Measurements from ENCODE around the gene ZNF516.

ZNF516 gene

DNA sequence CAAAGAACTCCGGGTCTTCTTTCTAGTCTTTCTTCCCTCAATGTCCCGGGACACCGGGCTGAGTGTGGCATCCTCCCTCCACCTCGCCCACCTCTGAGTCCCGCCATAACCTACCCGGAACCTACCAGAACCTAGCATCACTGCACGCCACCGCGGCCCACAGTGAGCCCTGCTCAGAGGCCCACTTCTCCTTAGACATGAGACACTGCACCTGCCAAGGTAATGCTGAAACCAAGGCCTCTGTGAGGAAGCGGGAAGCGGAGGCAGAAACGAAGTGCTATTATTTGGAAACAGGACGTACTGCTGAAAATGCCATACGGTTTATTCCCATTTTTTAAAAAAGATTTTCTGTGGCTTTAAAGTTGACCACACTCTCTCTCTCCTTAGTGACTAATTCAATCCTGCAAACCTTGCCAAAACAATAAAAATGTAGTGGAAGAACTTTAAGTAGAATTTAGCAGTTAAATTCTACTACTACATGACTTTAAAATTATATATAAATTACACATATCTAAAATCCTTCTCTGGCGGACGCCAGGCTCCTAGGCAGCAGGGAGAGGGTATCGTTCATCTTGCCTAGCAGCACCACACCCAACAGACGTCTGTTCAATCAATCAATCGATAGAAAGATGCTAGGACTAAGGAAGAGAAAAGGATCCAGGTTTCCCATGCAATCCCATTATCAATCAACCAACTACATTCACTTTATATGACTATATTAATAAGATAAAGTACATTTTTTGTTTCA lies 82.0 kb downstream of the ZNF516 start:
- ChIA-PET CTCF (no interaction called here), POLR2A (no interaction called here)
- TF ChIP-seq ZNF664 (tag by site-specific recombination; IDR thresholded peaks at IDR 0.05) = no peak
- TF ChIP-seq ZNF354C (tag by site-specific recombination; IDR thresholded peaks at IDR 0.05; ENCODE audit: borderline replicate concordance, low read depth) = no peak
- TF ChIP-seq ZNF157 (tag by site-specific recombination; IDR thresholded peaks at IDR 0.05) = no peak
- TF ChIP-seq GLIS2 (tag by site-specific recombination; IDR thresholded peaks at IDR 0.05) = no peak
- TF ChIP-seq, protein P1, sequence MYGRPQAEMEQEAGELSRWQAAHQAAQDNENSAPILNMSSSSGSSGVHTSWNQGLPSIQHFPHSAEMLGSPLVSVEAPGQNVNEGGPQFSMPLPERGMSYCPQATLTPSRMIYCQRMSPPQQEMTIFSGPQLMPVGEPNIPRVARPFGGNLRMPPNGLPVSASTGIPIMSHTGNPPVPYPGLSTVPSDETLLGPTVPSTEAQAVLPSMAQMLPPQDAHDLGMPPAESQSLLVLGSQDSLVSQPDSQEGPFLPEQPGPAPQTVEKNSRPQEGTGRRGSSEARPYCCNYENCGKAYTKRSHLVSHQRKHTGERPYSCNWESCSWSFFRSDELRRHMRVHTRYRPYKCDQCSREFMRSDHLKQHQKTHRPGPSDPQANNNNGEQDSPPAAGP (tag by site-specific recombination; IDR thresholded peaks at IDR 0.05) = no peak
- TF ChIP-seq ZNF830 (tag by site-specific recombination; IDR thresholded peaks at IDR 0.05; ENCODE audit: low read depth) = no peak
- TF ChIP-seq ZNF366 (tag by site-specific recombination; conservative IDR thresholded peaks at IDR 0.05) = no peak
- no peak for TF ChIP-seq ZNF138 (tag by site-specific recombination; IDR thresholded peaks at IDR 0.05; ENCODE audit: borderline replicate concordance)
- no peak for TF ChIP-seq ZNF214 (tag by site-specific recombination; IDR thresholded peaks at IDR 0.05; ENCODE audit: borderline replicate concordance)
- no peak for TF ChIP-seq ZNF530 (tag by site-specific recombination; IDR thresholded peaks at IDR 0.05; ENCODE audit: low read depth)
- no peak for TF ChIP-seq ZNF843 (tag by site-specific recombination; IDR thresholded peaks at IDR 0.05)
- no peak for TF ChIP-seq ZNF155 (tag by site-specific recombination; IDR thresholded peaks at IDR 0.05)
- no peak for TF ChIP-seq ZBTB20 (tag by site-specific recombination; IDR thresholded peaks at IDR 0.05)
- no peak for TF ChIP-seq ZNF621 (tag by site-specific recombination; IDR thresholded peaks at IDR 0.05)
- TF ChIP-seq ZNF777 (tag by site-specific recombination; IDR thresholded peaks at IDR 0.05; ENCODE audit: borderline replicate concordance) = no peak
- TF ChIP-seq ZNF248 (tag by site-specific recombination; IDR thresholded peaks at IDR 0.05) = no peak
- TF ChIP-seq ZSCAN23 (tag by site-specific recombination; IDR thresholded peaks at IDR 0.05) = no peak
- TF ChIP-seq ZSCAN30 (tag by site-specific recombination; IDR thresholded peaks at IDR 0.05) = no peak
- TF ChIP-seq, protein P2, sequence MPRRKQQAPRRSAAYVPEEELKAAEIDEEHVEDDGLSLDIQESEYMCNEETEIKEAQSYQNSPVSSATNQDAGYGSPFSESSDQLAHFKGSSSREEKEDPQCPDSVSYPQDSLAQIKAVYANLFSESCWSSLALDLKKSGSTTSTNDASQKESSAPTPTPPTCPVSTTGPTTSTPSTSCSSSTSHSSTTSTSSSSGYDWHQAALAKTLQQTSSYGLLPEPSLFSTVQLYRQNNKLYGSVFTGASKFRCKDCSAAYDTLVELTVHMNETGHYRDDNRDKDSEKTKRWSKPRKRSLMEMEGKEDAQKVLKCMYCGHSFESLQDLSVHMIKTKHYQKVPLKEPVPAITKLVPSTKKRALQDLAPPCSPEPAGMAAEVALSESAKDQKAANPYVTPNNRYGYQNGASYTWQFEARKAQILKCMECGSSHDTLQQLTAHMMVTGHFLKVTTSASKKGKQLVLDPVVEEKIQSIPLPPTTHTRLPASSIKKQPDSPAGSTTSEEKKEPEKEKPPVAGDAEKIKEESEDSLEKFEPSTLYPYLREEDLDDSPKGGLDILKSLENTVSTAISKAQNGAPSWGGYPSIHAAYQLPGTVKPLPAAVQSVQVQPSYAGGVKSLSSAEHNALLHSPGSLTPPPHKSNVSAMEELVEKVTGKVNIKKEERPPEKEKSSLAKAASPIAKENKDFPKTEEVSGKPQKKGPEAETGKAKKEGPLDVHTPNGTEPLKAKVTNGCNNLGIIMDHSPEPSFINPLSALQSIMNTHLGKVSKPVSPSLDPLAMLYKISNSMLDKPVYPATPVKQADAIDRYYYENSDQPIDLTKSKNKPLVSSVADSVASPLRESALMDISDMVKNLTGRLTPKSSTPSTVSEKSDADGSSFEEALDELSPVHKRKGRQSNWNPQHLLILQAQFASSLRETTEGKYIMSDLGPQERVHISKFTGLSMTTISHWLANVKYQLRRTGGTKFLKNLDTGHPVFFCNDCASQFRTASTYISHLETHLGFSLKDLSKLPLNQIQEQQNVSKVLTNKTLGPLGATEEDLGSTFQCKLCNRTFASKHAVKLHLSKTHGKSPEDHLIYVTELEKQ (tag by site-specific recombination; IDR thresholded peaks at IDR 0.05; ENCODE audit: borderline replicate concordance) = no peak
- no peak overlapping the region for H3K27ac ChIP-seq (ENCODE audit: extremely low read depth, low read depth, low read length)
- H3K9me3 ChIP-seq (ENCODE audit: control insufficient read depth, insufficient read depth, low read depth, low read length) = no peaks in the 10 kb centered on the region; the same call in 1 of the 2 replicates
- H3K36me3 ChIP-seq (ENCODE audit: control insufficient read depth in 2 of 2, insufficient read depth in 1 of 2, low read length in 2 of 2) = peaks cover 0 to under 1% of the 10 kb centered on the region in 2 experiments; a peak in 1 of 3 replicates
- H3K4me3 ChIP-seq (ENCODE audit: low read depth, low read length) = no peak overlapping the region
- H3K4me1 ChIP-seq (ENCODE audit: control insufficient read depth, insufficient read depth, low read length) = no peaks in the 10 kb centered on the region

DNA sequence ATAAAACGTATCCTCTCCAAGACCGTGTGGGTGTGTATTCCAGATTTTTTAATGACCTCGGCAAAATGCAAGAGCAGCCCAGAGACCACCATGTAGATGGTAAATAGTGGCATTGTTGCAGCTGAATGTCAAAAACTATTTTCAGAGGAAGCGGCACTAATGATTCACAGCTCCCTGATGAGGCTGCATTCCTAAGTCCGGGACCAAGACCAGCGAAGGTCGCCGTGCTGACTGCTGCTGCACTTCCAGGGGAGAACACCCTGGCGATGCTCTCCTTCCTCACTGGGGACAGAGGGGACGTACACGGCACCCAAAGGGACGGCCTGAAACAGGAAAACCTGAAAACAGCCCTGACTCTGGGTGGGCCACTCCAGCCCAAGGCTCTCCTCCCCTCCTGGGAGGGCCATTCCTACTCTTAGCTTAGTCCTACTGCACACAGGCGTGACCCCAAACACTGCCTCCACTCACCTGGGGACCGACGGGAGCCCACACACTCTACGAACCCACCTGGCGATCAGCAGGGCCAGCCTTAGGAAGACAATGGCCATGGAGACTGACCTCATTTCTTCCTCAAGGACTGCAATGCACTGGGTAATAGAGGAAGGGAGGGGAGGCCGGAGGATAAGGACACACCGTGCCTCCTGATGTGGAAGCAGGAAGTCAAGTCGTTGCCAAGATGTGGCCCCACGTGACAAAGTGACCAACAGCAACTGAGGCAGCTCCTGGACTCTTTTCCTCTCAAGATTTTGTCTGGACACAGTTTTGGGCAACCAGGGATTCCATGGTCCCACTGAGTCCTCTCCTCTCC lies 82.8 kb downstream of the ZNF516 start:
- CTCF ChIA-PET = no interaction called here
- no peak for TF ChIP-seq OSR2 (tag by site-specific recombination; IDR thresholded peaks at IDR 0.05)
- TF ChIP-seq, protein P3, sequence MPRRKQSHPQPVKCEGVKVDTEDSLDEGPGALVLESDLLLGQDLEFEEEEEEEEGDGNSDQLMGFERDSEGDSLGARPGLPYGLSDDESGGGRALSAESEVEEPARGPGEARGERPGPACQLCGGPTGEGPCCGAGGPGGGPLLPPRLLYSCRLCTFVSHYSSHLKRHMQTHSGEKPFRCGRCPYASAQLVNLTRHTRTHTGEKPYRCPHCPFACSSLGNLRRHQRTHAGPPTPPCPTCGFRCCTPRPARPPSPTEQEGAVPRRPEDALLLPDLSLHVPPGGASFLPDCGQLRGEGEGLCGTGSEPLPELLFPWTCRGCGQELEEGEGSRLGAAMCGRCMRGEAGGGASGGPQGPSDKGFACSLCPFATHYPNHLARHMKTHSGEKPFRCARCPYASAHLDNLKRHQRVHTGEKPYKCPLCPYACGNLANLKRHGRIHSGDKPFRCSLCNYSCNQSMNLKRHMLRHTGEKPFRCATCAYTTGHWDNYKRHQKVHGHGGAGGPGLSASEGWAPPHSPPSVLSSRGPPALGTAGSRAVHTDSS (tag by site-specific recombination; IDR thresholded peaks at IDR 0.05) = no peak
- TF ChIP-seq, protein P4, sequence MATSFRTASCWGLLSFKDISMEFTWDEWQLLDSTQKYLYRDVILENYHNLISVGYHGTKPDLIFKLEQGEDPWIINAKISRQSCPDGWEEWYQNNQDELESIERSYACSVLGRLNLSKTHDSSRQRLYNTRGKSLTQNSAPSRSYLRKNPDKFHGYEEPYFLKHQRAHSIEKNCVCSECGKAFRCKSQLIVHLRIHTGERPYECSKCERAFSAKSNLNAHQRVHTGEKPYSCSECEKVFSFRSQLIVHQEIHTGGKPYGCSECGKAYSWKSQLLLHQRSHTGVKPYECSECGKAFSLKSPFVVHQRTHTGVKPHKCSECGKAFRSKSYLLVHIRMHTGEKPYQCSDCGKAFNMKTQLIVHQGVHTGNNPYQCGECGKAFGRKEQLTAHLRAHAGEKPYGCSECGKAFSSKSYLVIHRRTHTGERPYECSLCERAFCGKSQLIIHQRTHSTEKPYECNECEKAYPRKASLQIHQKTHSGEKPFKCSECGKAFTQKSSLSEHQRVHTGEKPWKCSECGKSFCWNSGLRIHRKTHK (tag by site-specific recombination; IDR thresholded peaks at IDR 0.05) = no peak
- no peak for TF ChIP-seq ZBTB8A (tag by site-specific recombination; IDR thresholded peaks at IDR 0.05)
- no peak for TF ChIP-seq IKZF3 (tag by site-specific recombination; IDR thresholded peaks at IDR 0.05)
- TF ChIP-seq ZNF830 (tag by site-specific recombination; IDR thresholded peaks at IDR 0.05; ENCODE audit: low read depth) = no peak
- no peak for TF ChIP-seq ZNF433 (tag by site-specific recombination; IDR thresholded peaks at IDR 0.05; ENCODE audit: low read depth)
- no peak for TF ChIP-seq ZNF768 (tag by site-specific recombination; IDR thresholded peaks at IDR 0.05)
- no peak for TF ChIP-seq ZEB2 (tag by site-specific recombination; IDR thresholded peaks at IDR 0.05)

More for the DNA sequence above, 82.8 kb downstream of the ZNF516 start:
- H3K9me3 ChIP-seq (ENCODE audit: control insufficient read depth, insufficient read depth, low read depth, low read length) = no peaks in the 10 kb centered on the region; the same call in 1 of the 2 replicates
- POLR2A ChIA-PET = no interaction called here
- H3K27ac ChIP-seq (ENCODE audit: extremely low read depth, low read depth, low read length) = no peak overlapping the region
- no peak overlapping the region for H3K4me3 ChIP-seq (ENCODE audit: low read depth, low read length)
- H3K36me3 ChIP-seq (ENCODE audit: control insufficient read depth in 2 of 2, insufficient read depth in 1 of 2, low read length in 2 of 2) = no peaks in the 10 kb centered on the region
- H3K4me1 ChIP-seq (ENCODE audit: control insufficient read depth, insufficient read depth, low read length) = no peaks in the 10 kb centered on the region

Data from HEK293 (cell line).